WTC11 (cell line): ENCODE results near the gene NUP214. TPM values are rescaled to one million over a fixed set of nuclear protein-coding genes. Genes with fewer than 3 reads are reported as not detected.

Experiments
- ATF6 ChIP-seq: sonication (generic); formaldehyde crosslinking; IDR thresholded peaks from 2 replicates; pipeline ENCODE4 v1.8.1; 2023; ENCODE audit warnings: mild to moderate bottlenecking, missing genetic modification reagents
- CREB1 ChIP-seq: sonication (generic); formaldehyde crosslinking; IDR thresholded peaks from 2 replicates; pipeline ENCODE4 v1.8.0; 2023; ENCODE audit warnings: mild to moderate bottlenecking, missing genetic modification reagents
- CREM ChIP-seq: sonication (generic); formaldehyde crosslinking; IDR thresholded peaks from 2 replicates; pipeline ENCODE4 v1.8.1; 2022; ENCODE audit warnings: mild to moderate bottlenecking, missing genetic modification reagents, moderate library complexity
- ELF4 ChIP-seq: sonication (generic); formaldehyde crosslinking; IDR thresholded peaks from 2 replicates; pipeline ENCODE4 v1.8.1; 2022; ENCODE audit warnings: low read depth, mild to moderate bottlenecking, moderate library complexity, missing genetic modification reagents
- FOXP4 ChIP-seq: sonication (generic); formaldehyde crosslinking; IDR thresholded peaks from 2 replicates; pipeline ENCODE4 v1.8.0; 2022; ENCODE audit warnings: mild to moderate bottlenecking, missing genetic modification reagents
- IRF2 ChIP-seq: sonication (generic); formaldehyde crosslinking; IDR thresholded peaks from 2 replicates; pipeline ENCODE4 v1.8.0; 2022; ENCODE audit warnings: low read depth, missing genetic modification reagents, borderline replicate concordance
- JUN ChIP-seq: sonication (generic); formaldehyde crosslinking; IDR thresholded peaks from 2 replicates; pipeline ENCODE4 v1.8.0; 2023; ENCODE audit warnings: mild to moderate bottlenecking, missing genetic modification reagents
- KAT7 ChIP-seq: sonication (generic); formaldehyde crosslinking; IDR thresholded peaks from 2 replicates; pipeline ENCODE4 v1.8.1; 2023; ENCODE audit warnings: missing genetic modification reagents, mild to moderate bottlenecking, borderline replicate concordance
- MYBL2 ChIP-seq: sonication (generic); formaldehyde crosslinking; IDR thresholded peaks from 2 replicates; pipeline ENCODE4 v1.8.1; 2023; ENCODE audit warnings: mild to moderate bottlenecking, moderate library complexity, missing genetic modification reagents
- USF1 ChIP-seq: sonication (generic); formaldehyde crosslinking; IDR thresholded peaks from 2 replicates; pipeline ENCODE4 v1.8.0; 2022; ENCODE audit warnings: mild to moderate bottlenecking, missing genetic modification reagents
- ZNF232 ChIP-seq: sonication (generic); formaldehyde crosslinking; IDR thresholded peaks from 2 replicates; pipeline ENCODE4 v1.8.0; 2022; ENCODE audit warnings: mild to moderate bottlenecking, missing genetic modification reagents
- ZNF263 ChIP-seq: sonication (generic); formaldehyde crosslinking; IDR thresholded peaks from 2 replicates; pipeline ENCODE4 v1.8.1; 2022; ENCODE audit warnings: low read depth, mild to moderate bottlenecking, moderate library complexity, missing genetic modification reagents
- total RNA-seq: library from RNA; stranded (reverse); gene quantifications from 3 replicates; pipeline ENCODE4 v1.2.3, GENCODE V29; 2021
- TF ChIP-seq, protein P1 (sequence below): fragments of 250-450 bp; sonication (Bioruptor Pico); IDR thresholded peaks from 2 replicates; pipeline ENCODE4 v1.9.0; 2021; ENCODE audit warnings: mild to moderate bottlenecking
- TF ChIP-seq, protein P2 (sequence below): sonication (generic); formaldehyde crosslinking; IDR thresholded peaks from 2 replicates; pipeline ENCODE4 v1.8.1; 2022; ENCODE audit warnings: mild to moderate bottlenecking, moderate library complexity, missing genetic modification reagents
- TF ChIP-seq, protein P3 (sequence below): sonication (generic); formaldehyde crosslinking; conservative IDR thresholded peaks from 2 replicates; pipeline ENCODE4 v1.8.1; 2022; ENCODE audit warnings: mild to moderate bottlenecking, missing genetic modification reagents
- TF ChIP-seq, protein P4 (sequence below): sonication (generic); formaldehyde crosslinking; IDR thresholded peaks from 2 replicates; pipeline ENCODE4 v1.8.1; 2023; ENCODE audit warnings: mild to moderate bottlenecking, missing genetic modification reagents, moderate library complexity
- TF ChIP-seq, protein P5 (sequence below): fragments of 250-450 bp; sonication (Bioruptor Pico); conservative IDR thresholded peaks from 2 replicates; pipeline ENCODE4 v1.9.0; 2021; ENCODE audit warnings: mild to moderate bottlenecking
- TF ChIP-seq, protein P6 (sequence below): sonication (generic); formaldehyde crosslinking; IDR thresholded peaks from 2 replicates; pipeline ENCODE4 v1.8.1; 2023; ENCODE audit warnings: mild to moderate bottlenecking, missing genetic modification reagents, moderate library complexity
- TF ChIP-seq, protein P7 (sequence below): sonication (generic); formaldehyde crosslinking; IDR thresholded peaks from 2 replicates; pipeline ENCODE4 v1.8.1; 2022; ENCODE audit warnings: low read depth, missing genetic modification reagents, borderline replicate concordance
- TF ChIP-seq, protein P8 (sequence below): fragments of 200-600 bp; IDR thresholded peaks from 2 replicates; pipeline ENCODE4 v1.8.0; 2022; ENCODE audit warnings: antibody characterized with exemption

The NUP214 gene
- total RNA-seq, 1 experiment from 2014 or later, result 41.8 TPM

DNA sequence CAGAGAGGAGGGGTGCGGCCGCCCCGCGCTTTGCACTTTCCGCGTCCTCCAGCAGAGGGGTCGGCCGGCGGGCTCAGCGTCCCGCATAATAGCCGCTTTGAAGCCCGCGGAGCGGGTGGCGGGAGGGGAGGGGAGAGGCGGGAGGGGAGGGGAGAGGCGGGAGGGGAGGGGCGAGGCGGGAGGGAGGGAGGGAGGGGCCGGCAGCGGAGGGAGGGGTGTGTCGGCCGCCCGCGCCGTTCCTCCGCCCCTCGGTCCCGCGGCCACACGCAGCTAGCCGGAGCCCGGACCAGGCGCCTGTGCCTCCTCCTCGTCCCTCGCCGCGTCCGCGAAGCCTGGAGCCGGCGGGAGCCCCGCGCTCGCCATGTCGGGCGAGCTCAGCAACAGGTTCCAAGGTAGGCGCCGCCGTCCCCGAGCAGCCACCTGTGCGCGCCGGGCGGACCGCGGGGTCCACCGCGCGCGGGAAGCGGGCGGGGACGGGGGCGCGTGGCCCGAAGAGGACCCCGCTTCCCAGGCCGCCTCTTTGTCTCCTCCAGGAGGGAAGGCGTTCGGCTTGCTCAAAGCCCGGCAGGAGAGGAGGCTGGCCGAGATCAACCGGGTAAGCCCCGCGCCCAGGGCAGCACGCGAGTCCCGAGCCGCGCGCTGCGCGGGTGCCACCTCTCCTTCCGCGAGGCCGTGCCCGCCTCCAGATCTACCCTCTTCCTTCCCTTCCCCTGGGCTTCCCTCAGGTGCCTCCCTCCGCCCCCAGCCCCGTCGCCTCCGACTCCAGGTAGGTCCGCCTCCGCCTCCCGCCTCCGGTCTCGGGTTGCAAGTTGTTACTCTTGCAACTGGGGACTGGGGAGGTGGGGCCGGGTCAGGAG, 28.9 kb upstream of the NUP214 start, which contains the start of gene AIF1L (continued):
- TF ChIP-seq, protein P1, sequence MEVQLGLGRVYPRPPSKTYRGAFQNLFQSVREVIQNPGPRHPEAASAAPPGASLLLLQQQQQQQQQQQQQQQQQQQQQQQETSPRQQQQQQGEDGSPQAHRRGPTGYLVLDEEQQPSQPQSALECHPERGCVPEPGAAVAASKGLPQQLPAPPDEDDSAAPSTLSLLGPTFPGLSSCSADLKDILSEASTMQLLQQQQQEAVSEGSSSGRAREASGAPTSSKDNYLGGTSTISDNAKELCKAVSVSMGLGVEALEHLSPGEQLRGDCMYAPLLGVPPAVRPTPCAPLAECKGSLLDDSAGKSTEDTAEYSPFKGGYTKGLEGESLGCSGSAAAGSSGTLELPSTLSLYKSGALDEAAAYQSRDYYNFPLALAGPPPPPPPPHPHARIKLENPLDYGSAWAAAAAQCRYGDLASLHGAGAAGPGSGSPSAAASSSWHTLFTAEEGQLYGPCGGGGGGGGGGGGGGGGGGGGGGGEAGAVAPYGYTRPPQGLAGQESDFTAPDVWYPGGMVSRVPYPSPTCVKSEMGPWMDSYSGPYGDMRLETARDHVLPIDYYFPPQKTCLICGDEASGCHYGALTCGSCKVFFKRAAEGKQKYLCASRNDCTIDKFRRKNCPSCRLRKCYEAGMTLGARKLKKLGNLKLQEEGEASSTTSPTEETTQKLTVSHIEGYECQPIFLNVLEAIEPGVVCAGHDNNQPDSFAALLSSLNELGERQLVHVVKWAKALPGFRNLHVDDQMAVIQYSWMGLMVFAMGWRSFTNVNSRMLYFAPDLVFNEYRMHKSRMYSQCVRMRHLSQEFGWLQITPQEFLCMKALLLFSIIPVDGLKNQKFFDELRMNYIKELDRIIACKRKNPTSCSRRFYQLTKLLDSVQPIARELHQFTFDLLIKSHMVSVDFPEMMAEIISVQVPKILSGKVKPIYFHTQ (CRISPR knock-in tag), result no peak
- no peak for TF ChIP-seq CREB1
- no peak for TF ChIP-seq ZNF232 (CRISPR knock-in tag)
- TF ChIP-seq ZNF263 (CRISPR knock-in tag), result peak; percentile 20; the same call in 1 of the 2 replicates
- no peak for TF ChIP-seq FOXP4 (CRISPR knock-in tag)
- TF ChIP-seq, protein P2, sequence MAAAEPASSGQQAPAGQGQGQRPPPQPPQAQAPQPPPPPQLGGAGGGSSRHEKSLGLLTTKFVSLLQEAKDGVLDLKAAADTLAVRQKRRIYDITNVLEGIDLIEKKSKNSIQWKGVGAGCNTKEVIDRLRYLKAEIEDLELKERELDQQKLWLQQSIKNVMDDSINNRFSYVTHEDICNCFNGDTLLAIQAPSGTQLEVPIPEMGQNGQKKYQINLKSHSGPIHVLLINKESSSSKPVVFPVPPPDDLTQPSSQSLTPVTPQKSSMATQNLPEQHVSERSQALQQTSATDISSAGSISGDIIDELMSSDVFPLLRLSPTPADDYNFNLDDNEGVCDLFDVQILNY (CRISPR knock-in tag), result 0 out of 2 replicates have a peak, but pooled peaks have one; percentile 36
- TF ChIP-seq, protein P3, sequence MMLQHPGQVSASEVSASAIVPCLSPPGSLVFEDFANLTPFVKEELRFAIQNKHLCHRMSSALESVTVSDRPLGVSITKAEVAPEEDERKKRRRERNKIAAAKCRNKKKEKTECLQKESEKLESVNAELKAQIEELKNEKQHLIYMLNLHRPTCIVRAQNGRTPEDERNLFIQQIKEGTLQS (CRISPR knock-in tag), result no peak
- TF ChIP-seq, protein P4, sequence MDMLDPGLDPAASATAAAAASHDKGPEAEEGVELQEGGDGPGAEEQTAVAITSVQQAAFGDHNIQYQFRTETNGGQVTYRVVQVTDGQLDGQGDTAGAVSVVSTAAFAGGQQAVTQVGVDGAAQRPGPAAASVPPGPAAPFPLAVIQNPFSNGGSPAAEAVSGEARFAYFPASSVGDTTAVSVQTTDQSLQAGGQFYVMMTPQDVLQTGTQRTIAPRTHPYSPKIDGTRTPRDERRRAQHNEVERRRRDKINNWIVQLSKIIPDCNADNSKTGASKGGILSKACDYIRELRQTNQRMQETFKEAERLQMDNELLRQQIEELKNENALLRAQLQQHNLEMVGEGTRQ (CRISPR knock-in tag), result no peak
- TF ChIP-seq, protein P5, sequence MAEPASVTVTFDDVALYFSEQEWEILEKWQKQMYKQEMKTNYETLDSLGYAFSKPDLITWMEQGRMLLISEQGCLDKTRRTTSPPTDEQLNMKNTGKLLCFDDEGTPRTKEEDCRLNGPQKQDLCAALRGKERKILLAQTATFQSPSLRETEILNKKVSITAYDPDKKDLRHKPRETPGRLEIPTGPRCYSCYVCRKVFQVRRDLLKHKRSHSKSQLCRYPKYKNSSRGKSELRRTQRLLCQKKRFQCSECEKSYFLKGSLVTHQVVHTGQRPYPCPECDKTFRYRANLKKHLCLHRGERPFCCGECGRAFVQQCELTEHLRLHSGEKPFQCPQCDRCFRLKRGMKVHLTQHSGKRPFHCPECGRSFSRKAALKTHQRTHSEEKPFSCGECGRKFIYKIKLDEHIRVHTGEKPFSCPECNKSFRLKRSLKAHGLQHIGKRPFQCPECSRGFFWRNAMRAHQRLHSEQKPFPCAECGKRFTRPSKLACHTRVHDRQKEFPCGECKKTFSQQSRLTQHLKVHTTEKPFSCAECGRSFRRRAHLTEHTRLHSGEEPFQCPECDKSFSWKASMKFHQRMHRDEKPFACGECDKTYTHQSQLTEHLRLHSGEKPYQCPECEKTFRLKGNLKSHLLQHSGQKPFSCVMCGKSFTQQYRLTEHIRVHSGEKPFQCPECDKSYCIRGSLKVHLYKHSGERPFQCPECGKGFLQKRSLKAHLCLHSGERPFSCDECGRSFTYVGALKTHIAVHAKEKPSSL (CRISPR knock-in tag), result no peak
- peak; percentile 63; the same call in 1 of the 2 replicates for TF ChIP-seq MYBL2 (CRISPR knock-in tag)
- TF ChIP-seq CREM (CRISPR knock-in tag), result peak; percentile 50; the same call in 1 of the 2 replicates
- TF ChIP-seq ELF4 (CRISPR knock-in tag), result no peak
- TF ChIP-seq, protein P6, sequence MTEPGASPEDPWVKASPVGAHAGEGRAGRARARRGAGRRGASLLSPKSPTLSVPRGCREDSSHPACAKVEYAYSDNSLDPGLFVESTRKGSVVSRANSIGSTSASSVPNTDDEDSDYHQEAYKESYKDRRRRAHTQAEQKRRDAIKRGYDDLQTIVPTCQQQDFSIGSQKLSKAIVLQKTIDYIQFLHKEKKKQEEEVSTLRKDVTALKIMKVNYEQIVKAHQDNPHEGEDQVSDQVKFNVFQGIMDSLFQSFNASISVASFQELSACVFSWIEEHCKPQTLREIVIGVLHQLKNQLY (CRISPR knock-in tag), result no peak
- TF ChIP-seq, protein P7, sequence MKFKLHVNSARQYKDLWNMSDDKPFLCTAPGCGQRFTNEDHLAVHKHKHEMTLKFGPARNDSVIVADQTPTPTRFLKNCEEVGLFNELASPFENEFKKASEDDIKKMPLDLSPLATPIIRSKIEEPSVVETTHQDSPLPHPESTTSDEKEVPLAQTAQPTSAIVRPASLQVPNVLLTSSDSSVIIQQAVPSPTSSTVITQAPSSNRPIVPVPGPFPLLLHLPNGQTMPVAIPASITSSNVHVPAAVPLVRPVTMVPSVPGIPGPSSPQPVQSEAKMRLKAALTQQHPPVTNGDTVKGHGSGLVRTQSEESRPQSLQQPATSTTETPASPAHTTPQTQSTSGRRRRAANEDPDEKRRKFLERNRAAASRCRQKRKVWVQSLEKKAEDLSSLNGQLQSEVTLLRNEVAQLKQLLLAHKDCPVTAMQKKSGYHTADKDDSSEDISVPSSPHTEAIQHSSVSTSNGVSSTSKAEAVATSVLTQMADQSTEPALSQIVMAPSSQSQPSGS (CRISPR knock-in tag), result no peak
- TF ChIP-seq ATF6, result no peak
- peak; percentile 46; the same call in 1 of the 2 replicates for TF ChIP-seq KAT7
- TF ChIP-seq JUN, result no peak
- TF ChIP-seq, protein P8, sequence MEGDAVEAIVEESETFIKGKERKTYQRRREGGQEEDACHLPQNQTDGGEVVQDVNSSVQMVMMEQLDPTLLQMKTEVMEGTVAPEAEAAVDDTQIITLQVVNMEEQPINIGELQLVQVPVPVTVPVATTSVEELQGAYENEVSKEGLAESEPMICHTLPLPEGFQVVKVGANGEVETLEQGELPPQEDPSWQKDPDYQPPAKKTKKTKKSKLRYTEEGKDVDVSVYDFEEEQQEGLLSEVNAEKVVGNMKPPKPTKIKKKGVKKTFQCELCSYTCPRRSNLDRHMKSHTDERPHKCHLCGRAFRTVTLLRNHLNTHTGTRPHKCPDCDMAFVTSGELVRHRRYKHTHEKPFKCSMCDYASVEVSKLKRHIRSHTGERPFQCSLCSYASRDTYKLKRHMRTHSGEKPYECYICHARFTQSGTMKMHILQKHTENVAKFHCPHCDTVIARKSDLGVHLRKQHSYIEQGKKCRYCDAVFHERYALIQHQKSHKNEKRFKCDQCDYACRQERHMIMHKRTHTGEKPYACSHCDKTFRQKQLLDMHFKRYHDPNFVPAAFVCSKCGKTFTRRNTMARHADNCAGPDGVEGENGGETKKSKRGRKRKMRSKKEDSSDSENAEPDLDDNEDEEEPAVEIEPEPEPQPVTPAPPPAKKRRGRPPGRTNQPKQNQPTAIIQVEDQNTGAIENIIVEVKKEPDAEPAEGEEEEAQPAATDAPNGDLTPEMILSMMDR, result no peak
- TF ChIP-seq IRF2 (CRISPR knock-in tag), result no peak
- 0 out of 2 replicates have a peak, but pooled peaks have one; percentile 25 for TF ChIP-seq USF1 (CRISPR knock-in tag)
